ENCODE data around the gene AHCY.
"Not testable (repeated sequence)": the region's sequence is repeated elsewhere in the genome, so short reads cannot be mapped to it uniquely, and the experiment has no call there.

The AHCY gene

DNA sequence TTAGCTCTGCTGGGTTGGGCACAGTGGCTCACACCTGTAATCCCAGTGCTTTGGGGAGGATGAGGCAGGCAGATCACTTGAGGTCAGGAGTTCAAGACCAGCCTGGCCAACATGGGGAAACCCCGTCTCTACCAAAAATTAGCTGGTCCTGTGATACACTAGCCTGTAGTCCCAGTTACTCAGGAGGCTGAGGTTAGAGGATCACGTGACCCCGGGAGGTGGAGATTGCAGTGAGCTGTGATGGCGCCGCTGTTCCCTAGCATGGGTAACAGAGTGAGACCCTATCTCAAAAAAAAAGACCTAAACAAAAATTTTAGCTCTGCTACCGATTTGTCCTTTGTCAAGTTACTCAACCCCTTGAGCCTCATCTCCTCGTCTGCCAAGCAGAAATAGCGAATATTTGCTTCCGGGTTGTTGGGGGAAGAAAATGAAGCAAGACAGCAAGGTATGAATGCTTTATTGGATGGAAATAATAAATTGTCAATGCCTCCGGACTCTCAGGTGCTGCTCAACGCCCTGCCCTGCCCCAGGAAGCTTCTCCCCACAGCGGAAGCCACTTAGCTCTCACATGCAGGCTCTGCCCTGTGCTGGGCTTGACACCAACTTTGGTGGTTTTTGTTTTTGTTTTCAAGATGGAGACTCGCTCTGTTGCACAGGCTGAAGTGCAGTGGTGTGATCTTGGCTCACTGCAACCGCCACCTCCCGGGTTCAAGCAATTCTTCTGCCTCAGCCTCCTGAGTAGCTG, 35.0 kb upstream of the AHCY start:
- H3K27ac ChIP-seq: no peak overlapping the region

DNA sequence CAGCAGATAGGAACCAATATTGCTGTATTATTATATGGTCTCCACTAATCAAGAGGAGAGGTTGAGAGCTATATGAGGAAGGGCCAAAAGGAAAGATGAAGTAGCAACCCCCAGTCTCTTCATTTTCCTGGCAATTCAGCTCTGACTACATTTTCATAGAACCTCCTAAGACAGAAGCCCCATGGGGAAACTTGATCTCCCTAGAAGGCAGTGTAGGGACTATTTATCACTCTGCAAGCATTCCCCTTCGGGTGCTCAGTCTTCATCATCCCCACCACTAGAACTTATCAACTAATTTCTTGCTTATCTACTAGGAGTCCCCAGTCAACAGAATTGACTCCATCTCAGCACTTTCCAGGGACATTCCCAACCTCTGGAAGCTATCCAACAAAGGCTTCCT, 34.4 kb upstream of the AHCY start:
- TF ChIP-seq, protein P1, sequence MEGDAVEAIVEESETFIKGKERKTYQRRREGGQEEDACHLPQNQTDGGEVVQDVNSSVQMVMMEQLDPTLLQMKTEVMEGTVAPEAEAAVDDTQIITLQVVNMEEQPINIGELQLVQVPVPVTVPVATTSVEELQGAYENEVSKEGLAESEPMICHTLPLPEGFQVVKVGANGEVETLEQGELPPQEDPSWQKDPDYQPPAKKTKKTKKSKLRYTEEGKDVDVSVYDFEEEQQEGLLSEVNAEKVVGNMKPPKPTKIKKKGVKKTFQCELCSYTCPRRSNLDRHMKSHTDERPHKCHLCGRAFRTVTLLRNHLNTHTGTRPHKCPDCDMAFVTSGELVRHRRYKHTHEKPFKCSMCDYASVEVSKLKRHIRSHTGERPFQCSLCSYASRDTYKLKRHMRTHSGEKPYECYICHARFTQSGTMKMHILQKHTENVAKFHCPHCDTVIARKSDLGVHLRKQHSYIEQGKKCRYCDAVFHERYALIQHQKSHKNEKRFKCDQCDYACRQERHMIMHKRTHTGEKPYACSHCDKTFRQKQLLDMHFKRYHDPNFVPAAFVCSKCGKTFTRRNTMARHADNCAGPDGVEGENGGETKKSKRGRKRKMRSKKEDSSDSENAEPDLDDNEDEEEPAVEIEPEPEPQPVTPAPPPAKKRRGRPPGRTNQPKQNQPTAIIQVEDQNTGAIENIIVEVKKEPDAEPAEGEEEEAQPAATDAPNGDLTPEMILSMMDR (conservative IDR thresholded peaks at IDR 0.05): no peak
- no peak for TF ChIP-seq ZFX (IDR thresholded peaks at IDR 0.05)
- no peak overlapping the region for H3K27ac ChIP-seq

More for the DNA sequence above, 35.0 kb upstream of the AHCY start:
- no peak for TF ChIP-seq ZFX (IDR thresholded peaks at IDR 0.05)
- TF ChIP-seq, protein P1 (conservative IDR thresholded peaks at IDR 0.05): no peak

DNA sequence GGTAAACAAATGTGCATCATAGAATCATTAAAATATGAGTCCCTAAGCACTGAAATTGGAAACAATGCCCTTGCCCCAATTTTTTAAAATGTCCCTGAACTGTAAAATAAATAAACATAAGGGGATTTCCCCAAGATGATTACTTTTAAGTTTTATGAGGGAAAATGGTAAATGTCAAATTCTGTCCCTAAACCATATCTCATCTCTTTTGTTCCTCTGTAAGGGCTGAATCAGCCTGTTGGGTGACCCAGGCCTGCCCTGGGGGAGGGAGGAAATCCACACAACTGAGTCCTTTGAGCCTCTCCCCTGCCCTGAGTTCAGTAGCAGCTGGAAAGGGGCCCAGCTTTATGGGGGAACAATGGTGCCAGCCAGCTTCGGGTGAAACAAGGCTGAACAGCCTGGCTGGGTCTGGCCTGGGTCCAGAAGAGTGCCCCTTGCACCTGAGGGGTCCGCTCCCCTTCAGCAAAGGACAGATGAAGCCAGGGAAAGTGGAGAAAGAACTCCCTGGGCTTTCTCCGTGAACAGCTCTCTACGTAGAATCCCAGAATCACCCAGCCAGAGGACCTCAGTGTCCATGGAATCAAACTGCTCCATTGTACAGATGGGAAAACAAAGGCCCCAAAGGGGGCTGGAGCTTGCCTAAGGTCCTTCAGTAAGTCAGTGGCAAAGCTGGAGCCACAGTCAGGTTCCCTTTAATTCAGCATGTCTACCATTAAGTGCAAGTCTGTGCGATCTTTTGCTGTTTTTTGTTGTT, 31.7 kb upstream of the AHCY start:
- TF ChIP-seq ZFX (IDR thresholded peaks at IDR 0.05): no peak
- TF ChIP-seq, protein P1 (conservative IDR thresholded peaks at IDR 0.05): no peak
- no peak overlapping the region for H3K27ac ChIP-seq

DNA sequence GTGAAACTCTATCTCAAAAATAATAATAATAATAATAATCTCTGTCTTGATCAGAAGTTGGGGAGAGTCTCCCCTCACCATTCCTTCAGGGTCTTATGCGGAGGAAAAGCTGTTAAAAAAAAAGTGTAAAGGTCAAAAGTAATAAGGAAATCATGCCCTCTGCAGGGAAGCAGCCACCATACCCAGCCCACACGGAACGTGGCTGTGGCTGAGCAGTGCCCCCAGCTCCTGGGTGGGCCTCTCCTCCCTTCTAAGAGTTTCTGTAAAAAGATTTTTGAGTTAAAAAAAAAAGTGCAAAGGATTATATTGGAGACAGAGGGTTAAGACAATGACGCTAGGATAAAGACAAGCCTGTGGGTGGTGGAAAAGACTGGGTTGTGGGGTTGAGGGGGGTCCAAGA, 30.6 kb upstream of the AHCY start:
- no peak overlapping the region for H3K27ac ChIP-seq
- TF ChIP-seq ZFX (IDR thresholded peaks at IDR 0.05): no peak
- TF ChIP-seq, protein P1 (conservative IDR thresholded peaks at IDR 0.05): no peak

DNA sequence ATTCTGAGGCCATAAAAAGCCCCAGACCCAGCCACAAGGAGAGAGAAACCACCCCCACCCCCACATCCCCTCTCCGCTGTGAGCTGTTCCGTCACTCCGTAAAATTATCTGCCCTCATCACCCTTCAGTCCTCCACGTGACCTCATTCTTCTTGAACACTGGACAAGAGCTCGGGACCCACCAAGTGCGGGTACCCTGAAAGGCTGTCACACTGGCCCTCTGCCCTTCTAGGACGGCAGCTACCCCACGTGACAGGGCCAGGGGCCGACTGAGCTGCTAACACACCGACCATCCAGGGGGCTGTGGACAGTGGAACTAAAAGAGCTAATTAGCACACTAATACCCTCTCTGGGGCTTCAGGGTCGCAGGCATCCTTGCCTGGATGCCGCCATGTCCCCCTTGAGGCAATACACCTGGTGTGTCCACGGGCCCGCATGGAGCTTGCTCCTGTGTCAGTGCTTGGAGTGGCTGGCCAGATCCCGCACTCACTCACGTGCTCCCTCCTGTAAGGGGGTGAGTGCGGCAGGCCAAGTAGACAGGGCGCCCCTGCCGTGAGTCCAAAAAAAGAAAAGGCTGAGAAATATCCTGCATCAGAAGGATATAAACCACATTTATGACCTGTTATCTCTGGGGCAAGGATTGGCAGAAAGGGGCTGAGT, 29.2 kb upstream of the AHCY start:
- TF ChIP-seq, protein P1 (conservative IDR thresholded peaks at IDR 0.05): no peak
- no peak for TF ChIP-seq ZFX (IDR thresholded peaks at IDR 0.05)
- no peak overlapping the region for H3K27ac ChIP-seq

DNA sequence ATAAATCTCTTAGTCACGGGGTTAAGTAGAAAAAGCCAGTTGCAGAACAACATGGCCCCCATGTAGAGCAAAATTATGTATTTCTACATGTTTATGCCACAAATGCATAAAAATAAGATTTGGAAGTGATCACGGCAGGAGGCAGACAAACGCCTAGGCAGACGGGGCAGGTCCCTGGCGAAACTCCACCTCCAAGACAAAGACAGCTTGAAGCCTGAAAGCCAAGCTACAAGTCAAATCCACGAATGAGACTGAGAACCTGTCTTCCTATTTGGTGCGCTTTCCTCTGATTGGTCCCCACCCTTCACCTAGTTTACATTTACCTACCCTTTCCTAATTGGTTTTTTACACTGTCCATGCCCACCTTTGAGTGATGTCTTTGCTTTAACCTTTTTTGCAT, 28.7 kb upstream of the AHCY start:
- TF ChIP-seq ZFX (IDR thresholded peaks at IDR 0.05): no peak
- TF ChIP-seq, protein P1 (conservative IDR thresholded peaks at IDR 0.05): no peak
- H3K27ac ChIP-seq: no peak overlapping the region

DNA sequence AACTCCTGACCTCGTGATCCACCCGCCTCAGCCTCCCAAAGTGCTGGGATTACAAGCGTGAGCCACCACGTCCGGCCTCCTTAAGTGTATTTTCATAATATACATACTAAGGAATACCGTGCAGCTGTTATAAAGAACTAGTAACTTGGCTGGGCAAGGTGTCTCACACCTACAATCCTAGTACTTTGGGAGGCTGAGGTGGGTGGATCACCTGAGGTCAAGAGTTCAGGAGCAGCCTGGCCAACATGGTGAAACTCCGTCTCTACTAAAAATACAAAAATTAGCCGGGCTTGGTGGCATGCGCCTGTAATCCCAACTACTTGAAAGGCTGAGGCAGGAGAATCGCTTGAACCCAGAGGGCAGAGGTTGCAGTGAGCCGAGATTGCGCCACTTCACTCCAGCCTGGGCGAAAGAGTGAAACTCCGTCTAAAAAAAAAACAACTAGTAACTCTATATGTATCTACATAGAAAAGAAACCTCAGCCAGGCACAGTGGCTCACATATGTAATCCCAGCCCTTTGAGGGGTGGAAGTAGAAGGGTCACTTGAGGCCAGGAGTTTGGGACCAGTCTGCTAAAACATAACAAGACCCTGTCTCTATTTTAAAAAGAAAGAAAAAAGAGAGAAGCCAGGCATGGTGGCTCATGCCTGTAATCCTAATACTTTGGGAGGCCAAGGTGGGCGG, 27.8 kb upstream of the AHCY start:
- not testable (repeated sequence) for H3K27ac ChIP-seq
